HG03139 (cell line): ENCODE results near the gene TMEM115.

Source experiments
- ATAC-seq: cut with Tn5 transposase; IDR thresholded peaks from one replicate; pipeline ENCODE4 v1.9.1; 2021; ENCODE audit not compliant: unreplicated experiment

The TMEM115 gene

DNA sequence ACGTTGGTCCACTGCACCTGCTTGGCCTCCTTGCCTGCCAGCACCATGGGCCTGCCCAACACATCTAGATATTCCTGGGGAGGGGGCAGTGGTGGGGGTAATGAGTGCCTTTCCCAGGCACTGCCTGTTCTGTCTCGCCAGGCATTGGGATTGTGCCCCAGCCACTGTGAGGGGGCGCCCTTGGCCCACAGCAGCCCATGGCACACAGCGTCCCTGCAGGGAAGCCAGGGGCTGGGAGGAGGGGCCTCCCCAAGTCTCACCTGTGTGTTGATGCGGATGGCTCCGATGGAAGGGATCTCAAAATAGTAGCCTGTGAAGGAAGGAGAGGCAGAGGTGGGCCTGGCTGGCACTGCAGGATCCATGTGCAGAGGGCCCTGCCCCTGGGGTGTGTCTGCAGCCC lies 18.7 kb upstream of the TMEM115 start:
- no peak for ATAC-seq

DNA sequence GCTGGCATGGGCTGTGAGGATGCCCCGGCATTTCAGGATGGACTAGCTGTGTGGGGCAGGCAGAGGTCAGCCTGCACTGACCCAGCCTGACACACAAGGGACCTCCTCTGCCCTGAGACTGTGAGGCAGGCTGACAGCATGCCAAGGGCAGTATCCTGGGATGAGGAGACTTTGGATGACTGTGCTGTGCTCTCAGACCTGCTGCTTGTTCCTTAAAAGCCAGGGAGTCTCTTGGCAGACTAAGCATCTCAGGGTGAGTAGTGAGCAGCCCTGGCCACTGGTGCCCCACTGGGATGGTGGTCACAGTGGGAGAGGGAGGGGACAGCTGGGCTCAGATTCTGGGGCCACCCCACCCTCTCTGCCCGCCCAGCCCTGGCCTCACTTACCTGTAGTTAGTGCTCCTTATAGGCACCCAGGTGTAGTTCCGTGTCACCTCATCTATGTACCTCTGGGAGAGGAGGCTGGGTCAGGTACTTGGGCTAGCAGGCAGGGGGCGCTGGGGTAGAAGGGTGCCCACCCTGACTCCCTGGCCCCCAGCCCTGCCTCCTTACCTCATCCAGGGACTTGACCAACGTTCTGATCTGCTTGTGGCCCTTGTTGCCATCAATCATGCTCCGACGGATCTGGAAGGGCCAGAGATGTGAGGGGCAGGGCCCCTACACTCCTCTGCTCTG lies 16.1 kb upstream of the TMEM115 start:
- ATAC-seq, result no peak

DNA sequence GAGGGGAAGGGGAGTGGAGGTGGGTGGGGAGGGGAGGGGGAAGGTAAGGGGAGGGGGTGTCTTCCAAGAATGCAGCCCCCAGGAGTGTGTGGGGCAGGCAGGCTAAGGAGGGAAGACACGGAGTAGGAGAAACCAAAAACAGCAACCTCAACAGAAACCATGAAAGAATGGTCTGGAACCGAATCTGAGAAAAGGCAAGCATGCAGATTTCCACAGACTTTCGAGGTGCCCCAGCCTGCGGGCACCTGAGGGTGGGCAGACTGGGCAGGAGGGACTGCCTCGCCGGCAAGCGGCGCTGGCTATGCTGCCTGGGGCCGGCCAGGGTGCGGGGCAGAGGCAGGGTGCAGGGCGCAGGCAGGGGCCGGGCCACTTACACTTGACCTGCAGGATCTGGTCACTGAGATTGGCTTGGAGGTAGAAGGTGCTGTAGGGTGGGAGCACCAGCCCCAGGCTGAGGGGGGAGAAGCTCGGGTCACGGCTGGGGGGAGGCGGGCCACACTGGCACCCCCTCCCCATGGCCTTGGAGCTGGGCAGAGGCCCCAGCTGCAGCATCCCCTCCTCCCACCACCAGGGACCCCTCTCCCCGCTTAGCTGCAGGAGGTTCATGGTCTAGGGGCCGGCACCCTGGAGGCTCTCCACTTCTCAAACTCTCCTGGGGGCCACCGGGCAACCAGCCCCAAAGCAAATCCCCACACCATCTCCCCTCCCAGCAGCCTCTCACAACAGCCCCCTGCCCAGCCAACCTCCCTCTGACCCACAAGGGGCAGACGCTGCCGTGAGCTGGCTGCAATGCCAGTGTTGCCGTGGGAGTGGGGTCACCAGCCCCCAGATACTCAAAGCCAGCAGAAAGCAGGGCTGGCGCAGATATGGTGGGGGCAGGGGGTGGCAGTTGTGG lies 15.3 kb upstream of the TMEM115 start:
- ATAC-seq, result no peak

DNA sequence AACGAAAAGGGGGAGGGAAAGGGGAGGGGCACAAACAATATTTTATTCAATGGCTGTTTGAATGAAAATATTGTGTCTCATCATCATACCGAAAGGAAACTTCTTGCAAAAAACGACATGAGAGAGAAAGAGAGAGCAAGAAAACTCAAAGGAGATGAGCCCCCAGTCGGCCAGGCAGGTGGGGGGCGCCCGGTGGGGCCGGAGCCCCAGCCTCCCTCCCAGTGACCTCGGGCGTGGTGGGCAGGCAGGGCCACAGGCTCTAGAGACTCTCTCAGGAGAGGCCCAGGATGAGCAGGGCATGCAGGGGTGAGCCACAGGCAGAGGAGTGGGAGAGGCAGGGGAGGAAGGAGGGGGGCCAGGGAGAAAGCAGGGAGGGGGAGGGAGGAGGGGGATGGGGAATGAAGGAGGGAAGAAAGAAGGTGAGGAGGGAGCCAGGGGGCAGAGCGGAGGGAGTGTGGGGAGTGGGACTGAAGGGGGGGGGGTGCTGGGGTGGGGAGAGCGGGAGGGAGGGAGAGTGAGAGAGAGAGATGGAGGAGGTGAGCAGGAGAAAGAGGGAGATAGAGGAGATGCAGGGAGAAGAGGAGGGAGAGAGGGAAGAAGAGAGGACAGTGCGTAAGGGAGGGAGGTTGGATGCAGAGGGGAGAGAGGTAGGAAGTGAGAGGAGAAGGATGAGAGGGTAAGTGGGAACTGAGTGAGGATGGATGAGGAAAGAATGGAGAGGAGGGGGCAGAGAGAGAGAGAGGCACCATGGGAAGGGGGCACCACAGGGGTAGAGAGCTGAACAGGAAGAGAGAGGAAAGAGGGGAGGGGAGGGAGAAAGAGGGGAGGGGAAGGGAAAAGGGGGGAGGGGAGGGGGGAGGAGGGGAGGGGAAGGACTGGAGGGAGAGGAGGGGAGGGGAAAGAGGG lies 14.1 kb upstream of the TMEM115 start:
- ATAC-seq, result no peak

DNA sequence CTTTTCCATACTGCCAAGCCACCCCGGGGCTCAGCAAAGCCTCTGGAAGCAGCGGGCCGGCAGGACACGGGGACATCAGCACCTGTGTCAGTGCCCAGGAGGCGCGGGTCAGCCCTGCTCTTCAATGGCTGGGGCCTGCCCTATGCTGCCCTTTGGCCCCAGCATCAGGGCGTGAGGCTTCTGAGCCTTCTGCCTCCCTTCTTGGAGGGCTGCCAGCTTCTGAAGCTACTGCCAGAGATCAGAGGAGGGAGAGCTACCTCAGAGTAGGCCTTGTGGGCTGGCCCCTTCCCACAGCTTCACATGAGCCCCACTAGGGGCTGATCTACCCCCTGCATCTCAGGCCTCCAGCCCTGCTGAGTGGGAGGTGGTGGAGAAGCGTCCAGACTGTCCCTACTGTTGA lies 13.0 kb upstream of the TMEM115 start:
- ATAC-seq, result no peak

DNA sequence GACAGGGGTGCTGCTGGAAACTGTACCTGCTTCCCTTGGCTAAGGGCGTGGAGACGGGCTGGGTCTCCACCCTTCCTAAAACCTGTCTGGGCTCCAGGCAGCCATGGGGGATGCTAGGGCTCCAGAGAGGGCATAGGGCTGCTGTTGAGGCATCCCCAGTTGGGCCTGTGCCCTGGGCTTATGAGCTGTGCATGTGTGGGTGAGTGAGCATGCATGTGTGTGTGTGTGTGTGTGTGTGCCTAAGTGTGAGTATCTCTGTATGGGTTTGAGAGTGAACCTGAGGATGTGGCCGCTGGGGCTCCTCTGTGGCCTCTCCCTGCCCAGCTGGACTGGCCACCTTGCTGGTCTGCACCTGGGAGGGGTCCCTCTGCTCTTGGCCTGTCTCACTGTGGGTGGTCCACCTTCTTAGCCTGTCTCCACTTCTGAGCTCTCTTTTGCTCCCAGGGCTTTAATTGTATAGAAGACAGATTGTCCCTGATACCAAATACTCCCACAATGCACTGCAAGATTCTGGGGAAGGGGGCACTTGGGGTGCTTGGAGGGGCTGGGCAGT lies 11.9 kb upstream of the TMEM115 start:
- no peak for ATAC-seq

DNA sequence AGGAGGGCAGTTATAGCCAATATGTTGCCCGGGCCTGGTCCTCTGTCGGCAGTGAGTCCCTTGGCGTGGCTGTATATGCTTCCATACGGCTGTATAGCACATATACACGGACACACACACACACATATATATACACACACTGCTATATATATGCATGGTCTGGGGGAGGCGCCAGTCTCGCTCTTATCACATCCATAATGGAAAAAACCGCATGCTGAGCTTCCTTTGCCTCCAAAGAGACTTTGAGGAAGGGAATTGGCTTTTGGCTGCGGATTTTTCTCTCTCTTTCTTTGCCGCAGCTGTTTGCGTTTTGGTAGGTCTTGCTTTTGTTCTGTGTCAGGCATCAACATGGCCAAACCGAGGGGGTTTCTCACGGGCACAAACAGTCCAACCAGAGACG lies 11.3 kb upstream of the TMEM115 start:
- ATAC-seq, result no peak

DNA sequence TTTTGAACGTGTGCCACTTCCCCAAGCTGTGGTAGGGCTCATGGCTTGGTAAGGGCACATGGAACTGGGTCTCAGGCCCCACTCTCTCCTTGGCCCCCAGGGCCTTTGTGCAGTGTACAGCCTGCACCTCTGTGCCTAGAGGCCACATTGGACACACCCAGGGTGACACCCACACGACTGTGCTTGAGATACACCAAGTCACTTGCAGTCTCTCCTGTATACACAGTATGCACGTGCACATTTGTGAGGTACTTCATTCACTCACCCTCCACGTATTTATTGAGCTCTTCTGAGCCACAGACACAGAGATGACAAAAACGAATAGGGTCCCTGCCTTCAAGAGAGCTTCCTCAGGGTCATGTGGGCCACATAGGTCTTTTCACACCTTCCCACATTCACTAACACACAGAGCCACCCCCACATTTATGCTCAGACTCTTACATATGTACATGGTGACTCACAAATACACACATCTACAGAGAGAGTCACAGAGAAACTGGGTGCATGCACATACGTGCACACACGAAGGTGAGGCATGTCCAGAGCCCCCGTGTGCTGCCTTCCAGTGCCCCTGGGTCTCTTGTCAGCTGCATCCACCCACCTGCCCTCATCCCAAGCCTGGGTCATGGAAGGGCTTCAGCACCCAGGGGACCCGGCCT lies 9.8 kb upstream of the TMEM115 start:
- ATAC-seq, result no peak

DNA sequence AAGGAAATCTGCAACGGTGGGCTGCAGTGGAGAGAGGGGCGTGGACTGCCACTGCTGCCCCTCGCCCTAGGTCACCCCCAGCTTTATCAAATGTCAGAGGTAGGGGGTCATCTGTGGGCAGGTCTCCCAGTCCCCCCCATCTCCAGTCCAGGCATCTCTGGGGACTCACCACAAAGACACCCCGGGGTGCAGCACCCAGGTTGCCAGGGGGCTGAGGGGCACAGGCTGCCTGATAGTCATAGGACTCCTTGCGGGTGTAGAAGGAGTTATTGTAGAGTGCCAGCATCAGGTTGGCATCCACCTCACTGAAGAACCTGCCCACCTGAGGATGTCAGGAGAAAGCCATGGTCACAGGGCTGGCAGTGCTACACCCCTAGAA lies 6.5 kb upstream of the TMEM115 start:
- ATAC-seq, result no peak

DNA sequence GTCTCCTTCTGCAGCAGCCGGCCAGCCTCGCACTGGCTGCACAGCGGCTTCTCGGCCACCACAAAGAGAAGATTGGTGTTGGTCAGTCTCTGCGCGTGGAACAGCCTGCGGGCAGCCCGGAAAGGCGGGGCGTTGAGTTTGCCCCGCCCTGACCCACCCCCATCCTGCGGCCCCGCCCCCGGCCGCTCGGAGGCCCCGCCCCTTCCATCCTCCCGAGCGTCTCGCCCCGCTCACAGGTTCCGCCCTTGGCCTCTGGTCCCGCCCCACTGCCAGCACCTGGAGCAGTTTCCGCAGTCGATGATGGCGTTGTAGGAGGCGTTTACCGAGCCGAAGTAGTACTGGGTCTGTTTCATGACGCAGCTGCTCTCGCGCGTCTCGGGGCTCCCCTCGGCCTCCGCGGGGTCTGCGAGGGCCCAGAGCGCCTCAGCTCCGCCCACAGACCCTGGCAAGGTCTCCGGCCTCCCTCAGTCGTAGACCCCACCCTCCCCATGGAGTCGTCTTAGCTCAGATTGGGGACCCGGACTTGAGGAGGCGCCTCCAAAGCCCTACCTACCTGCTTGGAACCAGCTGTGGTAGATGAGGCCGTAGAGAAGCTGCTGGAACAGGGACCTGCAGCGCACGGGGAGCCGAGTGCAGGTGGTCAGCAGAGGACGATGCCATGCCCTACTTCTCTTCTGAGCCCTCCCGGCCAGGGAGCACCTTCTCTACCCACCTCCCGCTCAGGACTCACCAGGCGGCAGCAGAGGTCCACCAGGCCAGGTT lies 5.9 kb upstream of the TMEM115 start:
- peak; percentile 85 for ATAC-seq

DNA sequence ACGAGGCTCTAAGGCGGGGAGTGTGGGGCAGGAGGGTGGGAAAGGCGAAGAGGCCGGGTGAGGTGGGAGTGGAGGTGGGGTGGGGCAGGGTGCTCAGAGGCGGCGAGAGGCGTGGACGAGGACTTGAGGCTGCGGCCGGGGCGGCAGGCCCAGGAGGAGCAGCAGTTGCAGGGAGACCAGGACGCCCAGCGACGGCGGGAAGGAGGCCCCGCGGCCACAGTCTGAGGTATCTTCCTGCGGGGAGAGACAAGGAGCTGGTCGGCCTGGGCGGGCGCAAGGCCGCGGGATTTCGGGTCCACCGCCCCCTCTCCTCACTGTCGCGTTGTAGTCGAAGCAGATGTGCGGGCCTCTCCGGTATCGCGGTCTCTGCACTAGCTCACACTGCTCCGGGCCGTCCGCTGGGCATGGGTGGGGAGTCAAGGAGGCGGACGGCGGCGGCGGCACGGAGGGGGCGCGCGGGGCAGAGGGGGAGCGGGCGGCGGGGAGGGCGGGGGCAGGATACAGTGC lies 5.3 kb upstream of the TMEM115 start:
- ATAC-seq, result no peak

DNA sequence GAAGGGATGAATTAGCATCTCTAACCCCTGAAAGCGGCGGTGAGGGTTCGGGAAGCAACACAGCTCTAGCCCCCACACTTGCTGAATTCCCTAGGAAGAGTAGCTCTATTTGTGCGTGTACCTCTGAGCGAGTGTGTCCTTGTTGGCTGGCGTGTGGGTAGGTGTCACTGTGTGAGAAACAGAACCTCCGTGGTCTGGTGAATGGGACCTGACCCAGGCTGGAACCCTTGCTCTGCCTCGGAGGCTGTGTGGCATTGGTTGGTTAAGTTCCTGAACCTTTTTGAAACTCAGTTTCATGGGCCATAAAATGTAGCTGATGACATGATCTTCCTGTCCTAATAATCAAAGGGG lies 414 bp upstream of the TMEM115 start:
- no peak for ATAC-seq

DNA sequence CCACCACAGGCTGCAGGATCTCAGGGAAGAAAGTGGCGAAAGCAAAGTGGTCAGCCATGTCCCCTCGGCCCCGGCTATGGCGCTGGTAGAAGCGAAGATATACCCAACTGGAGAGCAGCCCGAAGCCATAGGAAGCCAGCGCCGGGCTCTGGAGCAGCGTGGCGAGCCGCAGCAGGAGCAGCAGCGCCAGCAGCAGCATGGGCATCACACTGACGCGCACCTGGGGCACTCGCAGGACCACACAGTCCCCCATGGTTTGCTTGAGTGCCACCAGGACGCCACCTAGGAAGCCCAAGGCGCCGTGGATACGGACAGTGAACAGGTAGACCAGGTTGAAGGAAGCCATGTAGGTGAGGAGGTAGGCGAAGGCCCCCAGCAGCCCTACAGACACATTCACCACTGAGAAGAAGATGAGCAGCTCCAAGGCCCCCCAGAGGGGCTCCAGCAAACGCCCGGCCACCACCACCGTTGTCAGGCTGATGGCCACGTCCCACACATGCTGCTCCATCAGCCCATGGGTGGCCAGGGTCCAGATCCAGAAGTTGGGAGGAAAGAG lies 888 bp downstream of the TMEM115 start:
- ATAC-seq, result no peak

DNA sequence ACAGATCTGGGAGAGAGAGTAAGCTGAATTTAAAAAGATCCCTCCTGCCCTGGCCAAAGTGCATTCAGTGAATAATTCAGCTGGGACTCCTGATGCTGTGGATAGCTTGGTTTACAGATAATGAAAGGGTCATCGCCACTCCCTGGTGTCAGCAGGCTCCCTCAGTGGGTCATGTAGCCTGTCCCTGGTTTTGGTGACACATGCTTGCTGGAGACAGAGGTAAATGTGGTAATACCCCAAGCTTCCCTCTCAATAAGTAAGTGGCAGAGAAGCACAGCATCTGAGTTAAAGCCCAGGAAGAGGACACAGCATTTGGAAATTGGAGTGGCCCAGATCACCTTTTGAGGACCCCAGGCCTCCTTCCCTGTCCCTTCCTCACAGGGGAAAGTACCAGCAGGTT lies 1.8 kb downstream of the TMEM115 start:
- no peak for ATAC-seq

DNA sequence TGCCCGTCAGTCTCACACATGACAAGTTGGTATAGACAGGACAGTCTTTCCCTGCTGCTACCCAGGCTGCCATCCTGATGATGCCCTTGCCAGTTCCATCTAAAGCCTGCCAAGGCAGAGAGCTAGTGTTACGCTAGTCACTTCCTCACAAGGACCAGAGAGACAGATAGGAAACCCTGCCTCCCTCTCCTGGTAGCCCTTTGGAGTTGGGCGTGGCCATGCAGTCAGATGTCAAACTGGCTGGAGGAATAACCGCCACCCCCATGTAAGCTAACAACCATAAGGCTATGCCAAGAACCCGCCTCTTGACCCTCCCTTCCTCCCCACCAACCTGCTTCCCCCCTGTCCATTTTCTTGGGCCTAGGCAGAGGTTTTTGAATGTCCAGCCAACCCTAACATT lies 2.8 kb downstream of the TMEM115 start:
- ATAC-seq, result no peak

DNA sequence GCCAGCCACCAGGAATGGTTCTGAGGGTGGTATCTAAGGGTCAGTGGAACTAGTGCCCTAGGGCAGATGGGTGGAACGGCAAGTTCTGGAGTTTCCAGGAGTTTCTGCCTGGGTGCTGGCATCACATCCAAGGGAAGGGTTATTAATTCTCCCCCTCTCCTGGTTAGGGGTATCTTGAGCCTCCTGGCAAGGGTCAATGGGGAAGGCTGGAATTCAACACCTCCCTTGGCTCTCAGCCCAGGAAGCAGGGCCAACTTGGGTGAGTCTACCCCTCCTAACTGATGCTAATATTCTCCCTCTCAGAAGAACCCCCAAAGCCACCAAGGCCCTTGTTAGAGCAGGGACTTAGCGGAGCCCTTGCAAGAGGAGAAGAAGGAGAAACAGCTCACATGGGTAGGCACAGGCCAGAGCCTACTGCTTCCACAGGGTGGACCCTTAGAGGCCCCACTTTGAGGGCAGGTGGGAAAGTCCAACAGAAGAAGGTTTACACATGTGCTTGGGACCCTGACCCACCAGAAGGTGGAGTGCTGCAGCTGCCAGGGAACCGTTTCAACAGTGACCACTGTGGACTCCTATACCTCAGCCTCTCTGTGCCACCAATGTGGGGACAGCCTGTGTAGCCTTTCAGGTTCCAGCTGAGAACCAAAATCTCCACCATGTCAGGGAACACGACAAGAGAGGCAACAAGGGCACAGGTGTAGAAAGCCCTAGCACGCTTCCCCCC lies 3.3 kb downstream of the TMEM115 start:
- ATAC-seq, result no peak

DNA sequence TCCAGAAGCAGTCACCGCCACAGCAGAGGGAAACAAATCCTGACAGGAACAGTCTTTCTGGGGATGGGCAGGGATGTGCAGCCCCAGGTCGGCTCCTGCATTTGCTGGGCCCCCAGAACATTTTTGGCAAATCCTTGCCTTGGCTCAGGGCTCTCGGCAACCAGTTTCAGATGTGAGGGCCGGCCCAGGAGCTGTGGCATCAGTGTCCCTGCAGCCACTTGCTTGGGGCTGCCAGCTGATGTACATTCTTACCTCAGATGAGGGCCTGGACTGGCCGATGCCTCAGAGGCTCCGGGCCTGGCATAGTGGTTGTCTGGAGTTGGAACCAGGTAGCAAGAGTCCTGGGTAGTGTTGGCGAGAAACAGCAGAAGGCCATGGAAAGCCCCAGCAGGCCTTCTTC lies 4.5 kb downstream of the TMEM115 start:
- no peak for ATAC-seq

DNA sequence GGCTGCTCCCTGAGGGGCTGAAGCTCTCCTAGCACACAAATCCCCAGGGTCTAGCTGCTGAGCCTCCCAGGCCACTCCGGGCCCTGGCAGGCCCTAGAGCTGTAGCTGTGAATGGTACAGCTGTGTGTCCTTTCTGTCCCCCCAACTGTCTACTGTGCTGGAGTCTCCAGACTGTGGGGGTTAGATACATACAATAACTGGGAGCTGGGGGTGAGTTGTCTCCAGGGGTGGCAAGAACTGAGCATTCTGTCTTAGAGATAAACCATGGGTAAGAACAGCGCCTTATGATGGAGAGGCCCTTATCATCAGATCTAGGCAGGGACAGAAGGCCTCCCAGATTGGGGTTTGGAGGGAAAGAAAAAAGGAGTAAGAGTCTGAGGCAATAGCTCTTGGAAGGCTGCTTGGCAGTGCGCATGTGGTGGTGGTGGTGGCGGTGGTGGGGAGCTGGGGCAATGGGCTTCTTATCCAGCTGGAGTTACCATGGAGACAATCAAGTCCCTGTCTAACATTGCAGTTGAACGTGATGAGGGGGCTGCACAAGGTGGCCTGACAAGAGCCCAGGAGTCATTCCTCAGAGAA lies 5.0 kb downstream of the TMEM115 start:
- no peak for ATAC-seq
